Hepatocyte (in vitro differentiated cells): ENCODE data around the gene KIF1B. TPM values are rescaled to one million over a fixed set of nuclear protein-coding genes. Genes with fewer than 3 reads are reported as not detected.

Source experiments
- DNase-seq: peaks from one replicate; pipeline ENCODE4 v3.0.0-alpha.2; 2016; ENCODE audit warnings: low spot score
- H2AFZ ChIP-seq: fragments of 200-600 bp; sonication (generic); 2 replicates; pipeline ENCODE4 v1.6.0; 2016; ENCODE audit warnings: antibody characterized with exemption, mild to moderate bottlenecking
- H3K27ac ChIP-seq: fragments of 200-600 bp; sonication (generic); 2 replicates; pipeline ENCODE4 v1.5.1; 2016; ENCODE audit warnings: mild to moderate bottlenecking
- H3K27me3 ChIP-seq: fragments of 200-600 bp; sonication (generic); 2 replicates; pipeline ENCODE4 v1.6.1; 2016
- H3K36me3 ChIP-seq: fragments of 200-600 bp; sonication (generic); replicated peaks from 2 replicates; pipeline ENCODE4 v1.5.1; 2016; ENCODE audit warnings: low read depth; ENCODE audit not compliant: insufficient read depth
- H3K4me1 ChIP-seq: fragments of 200-600 bp; sonication (generic); 2 replicates; pipeline ENCODE4 v1.5.1; 2016; ENCODE audit warnings: mild to moderate bottlenecking, moderate library complexity; ENCODE audit not compliant: insufficient read depth
- H3K4me2 ChIP-seq: fragments of 200-600 bp; sonication (generic); 2 replicates; pipeline ENCODE4 v1.6.0; 2016
- H3K4me3 ChIP-seq: fragments of 200-600 bp; sonication (generic); 2 replicates; pipeline ENCODE4 v1.5.1; 2016; ENCODE audit warnings: mild to moderate bottlenecking
- H3K79me2 ChIP-seq: fragments of 200-600 bp; sonication (generic); 2 replicates; pipeline ENCODE4 v1.6.0; 2017; ENCODE audit warnings: mild to moderate bottlenecking
- H3K9me2 ChIP-seq: fragments of 200-600 bp; sonication (generic); replicated peaks from 2 replicates; pipeline ENCODE4 v1.6.0; 2017; ENCODE audit warnings: mild to moderate bottlenecking; ENCODE audit not compliant: insufficient read depth
- H3K9me3 ChIP-seq: fragments of 200-600 bp; sonication (generic); 2 replicates; pipeline ENCODE4 v1.5.1; 2016; ENCODE audit warnings: low read depth, mild to moderate bottlenecking
- H4K20me1 ChIP-seq: fragments of 200-600 bp; sonication (generic); 2 replicates; pipeline ENCODE4 v1.6.0; 2016; ENCODE audit warnings: mild to moderate bottlenecking; ENCODE audit not compliant: insufficient read depth, poor library complexity, severe bottlenecking
- CTCF ChIP-seq: fragments of 200-600 bp; sonication (generic); IDR thresholded peaks from 2 replicates; pipeline ENCODE4 v1.5.1; 2016; ENCODE audit warnings: antibody characterized with exemption, mild to moderate bottlenecking; ENCODE audit not compliant: poor library complexity
- EZH2 ChIP-seq: fragments of 200-600 bp; sonication (generic); IDR thresholded peaks from 2 replicates; pipeline ENCODE4 v1.6.1; 2016; ENCODE audit warnings: antibody characterized with exemption, mild to moderate bottlenecking, borderline replicate concordance
- EZH2phosphoT487 ChIP-seq: fragments of 200-600 bp; sonication (generic); IDR thresholded peaks from one replicate; pipeline ENCODE4 v1.6.1; 2018; ENCODE audit warnings: antibody characterized with exemption, mild to moderate bottlenecking, low read depth, moderate library complexity; ENCODE audit not compliant: unreplicated experiment, severe bottlenecking
- WGBS: methylation state at CpG from one replicate; pipeline ENCODE4 v1.1.6; 2016; ENCODE audit warnings: low lambda C conversion rate; ENCODE audit errors: missing lambda C conversion rate; 5-methylcytosine and 5-hydroxymethylcytosine counted together
- polyA plus RNA-seq: library from polyadenylated mRNA; unstranded; fragments of >200 nt; fragmentation: Nextera tagmentation; extraction: Ambion mirVana; gene quantifications from 2 replicates; pipeline ENCODE4 v1.2.1, GENCODE V29; 2016
- total RNA-seq: library from RNA; depleted of rRNA; stranded (reverse); fragments of >200 nt; gene quantifications from 2 replicates; pipeline ENCODE4 v1.2.3, GENCODE V29; 2014

Gene KIF1B
- total and polyA plus RNA-seq, 2 experiments from 2014 or later: 14.6 to 37.0 TPM

GRCh38 chr1:10360045-10360444, 149.7 kb downstream of the KIF1B start:
- no peaks in the 10 kb centered on the region for H3K79me2 ChIP-seq
- TF ChIP-seq EZH2phosphoT487: no peak
- TF ChIP-seq EZH2: no peak
- no peak for TF ChIP-seq CTCF
- WGBS: 96% methylated on average over 1 of the region's 1 CpG
- H2AFZ ChIP-seq: no peak overlapping the region
- no peaks in the 10 kb centered on the region for H4K20me1 ChIP-seq
- no peaks in the 10 kb centered on the region for H3K9me2 ChIP-seq
- no peaks in the 10 kb centered on the region for H3K27me3 ChIP-seq
- no peak overlapping the region for H3K4me3 ChIP-seq
- H3K9me3 ChIP-seq: no peaks in the 10 kb centered on the region
- H3K27ac ChIP-seq: no peak overlapping the region
- H3K4me2 ChIP-seq: no peak overlapping the region
- H3K4me1 ChIP-seq: no peaks in the 10 kb centered on the region
- H3K36me3 ChIP-seq: no peaks in the 10 kb centered on the region
- DNase-seq: no peak

GRCh38 chr1:10361515-10361914, 151.1 kb downstream of the KIF1B start:
- Histone ChIP-seq H3K36me3 (no peaks in the 10 kb centered on the region), H4K20me1 (no peaks in the 10 kb centered on the region), H3K4me3 (no peak overlapping the region), H3K9me3 (no peaks in the 10 kb centered on the region), H2AFZ (no peak overlapping the region), H3K4me1 (no peaks in the 10 kb centered on the region), H3K9me2 (no peaks in the 10 kb centered on the region), H3K4me2 (no peak overlapping the region), H3K27ac (no peak overlapping the region), H3K27me3 (no peaks in the 10 kb centered on the region), H3K79me2 (no peaks in the 10 kb centered on the region)
- DNase-seq: no peak
- TF ChIP-seq CTCF: no peak
- no peak for TF ChIP-seq EZH2phosphoT487
- TF ChIP-seq EZH2: no peak
- WGBS: 99% methylated on average over 10 of the region's 10 CpGs

GRCh38 chr1:10368194-10368593, 157.8 kb downstream of the KIF1B start:
- 84% methylated on average over 6 of the region's 6 CpGs for WGBS
- H3K79me2 ChIP-seq: no peaks in the 10 kb centered on the region
- H3K27ac ChIP-seq: no peak overlapping the region
- no peak overlapping the region for H3K4me3 ChIP-seq
- no peaks in the 10 kb centered on the region for H3K9me3 ChIP-seq
- H3K4me2 ChIP-seq: no peak overlapping the region
- H3K4me1 ChIP-seq: no peaks in the 10 kb centered on the region
- no peaks in the 10 kb centered on the region for H3K9me2 ChIP-seq
- H4K20me1 ChIP-seq: no peaks in the 10 kb centered on the region
- DNase-seq: no peak
- TF ChIP-seq EZH2phosphoT487 (no peak), EZH2 (no peak), CTCF (no peak)
- H2AFZ ChIP-seq: no peak overlapping the region
- no peaks in the 10 kb centered on the region for H3K36me3 ChIP-seq
- no peaks in the 10 kb centered on the region for H3K27me3 ChIP-seq

GRCh38 chr1:10374442-10374860, 164.1 kb downstream of the KIF1B start:
- WGBS: 96% methylated on average over 8 of the region's 8 CpGs
- no peaks in the 10 kb centered on the region for H3K79me2 ChIP-seq
- H3K27me3 ChIP-seq: no peaks in the 10 kb centered on the region
- no peaks in the 10 kb centered on the region for H3K4me1 ChIP-seq
- H3K27ac ChIP-seq: no peak overlapping the region
- H3K36me3 ChIP-seq: no peaks in the 10 kb centered on the region
- H2AFZ ChIP-seq: no peak overlapping the region
- TF ChIP-seq EZH2 (no peak), CTCF (no peak), EZH2phosphoT487 (no peak)
- no peak for DNase-seq
- H3K4me3 ChIP-seq: no peak overlapping the region
- no peaks in the 10 kb centered on the region for H3K9me2 ChIP-seq
- no peaks in the 10 kb centered on the region for H4K20me1 ChIP-seq
- H3K4me2 ChIP-seq: no peak overlapping the region
- H3K9me3 ChIP-seq: no peaks in the 10 kb centered on the region
